KG1 (cell line): Measurements from ENCODE around the gene CPEB3.
"Not testable (repeated sequence)": the region's sequence is repeated elsewhere in the genome, so short reads cannot be mapped to it uniquely, and the experiment has no call there.

Source experiments
- DNase-seq: peaks from one replicate; lab custom pipeline; 2025; lab: John Stamatoyannopoulos, UW

CPEB3 gene

DNA sequence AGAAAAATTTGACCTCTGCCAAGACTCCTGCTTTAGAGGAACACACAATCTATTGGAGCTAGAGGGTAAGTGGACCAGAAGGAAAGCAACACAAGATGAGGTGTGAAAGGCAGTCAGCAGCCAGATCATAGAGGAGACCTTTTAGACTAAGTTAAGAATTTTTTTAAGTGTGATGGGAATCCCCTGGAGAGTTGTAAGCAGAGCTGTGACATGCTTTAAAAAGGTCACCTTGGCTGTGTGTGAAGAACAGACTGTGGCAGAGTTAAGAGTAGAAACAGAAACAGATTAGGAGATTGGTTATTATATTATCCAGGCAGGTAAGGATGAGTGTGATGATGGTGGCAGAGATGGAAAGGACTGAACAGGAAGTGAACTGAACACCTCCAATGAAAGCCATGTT is 23.5 kb downstream of the CPEB3 start:
- no peak for DNase-seq

DNA sequence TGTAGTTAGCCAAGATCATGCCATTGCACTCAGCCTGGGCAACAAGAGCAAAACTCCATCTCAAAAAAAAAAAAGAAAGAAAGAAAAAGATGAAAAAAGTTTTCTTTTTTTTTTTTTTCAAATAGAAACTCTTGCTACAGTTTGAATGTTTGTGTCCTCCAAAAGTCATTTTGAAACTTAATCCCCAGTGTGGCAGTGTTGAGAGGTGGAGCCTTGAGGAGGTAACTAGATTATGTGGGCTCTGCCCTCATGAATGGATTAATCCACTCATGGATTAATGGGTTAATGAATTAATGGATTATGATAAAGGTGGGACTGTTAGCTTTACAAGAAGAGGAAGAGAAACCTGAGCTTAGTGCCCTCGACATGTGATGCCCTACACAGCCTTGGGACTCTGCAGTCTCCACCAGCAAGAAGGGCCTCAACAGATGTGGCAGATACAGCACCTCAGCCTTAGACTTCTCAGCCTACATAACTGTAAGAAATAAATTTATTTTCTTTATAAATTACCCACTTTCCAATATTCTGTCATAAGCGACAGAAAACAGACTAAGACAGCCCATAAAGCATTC is 25.1 kb downstream of the CPEB3 start:
- DNase-seq: no peak

DNA sequence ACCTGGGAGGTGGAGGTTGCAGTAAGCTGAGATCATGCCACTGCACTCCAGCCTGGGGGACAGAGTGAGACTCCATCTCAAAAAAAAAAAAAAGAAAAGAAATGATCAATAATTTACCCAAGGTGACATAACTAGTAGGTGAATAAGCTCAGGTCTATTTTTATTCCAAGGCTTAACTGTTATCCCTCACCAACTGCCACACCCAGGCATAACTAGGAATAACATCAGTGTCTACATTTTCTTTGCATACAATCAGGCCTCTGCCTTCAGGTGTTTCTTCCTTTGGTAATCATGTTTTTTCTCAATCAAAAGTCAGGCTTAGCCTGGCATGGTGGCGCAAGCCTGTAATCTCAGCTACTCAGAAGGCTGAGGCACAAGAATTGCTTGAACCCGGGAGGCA is 26.6 kb downstream of the CPEB3 start:
- no peak for DNase-seq

DNA sequence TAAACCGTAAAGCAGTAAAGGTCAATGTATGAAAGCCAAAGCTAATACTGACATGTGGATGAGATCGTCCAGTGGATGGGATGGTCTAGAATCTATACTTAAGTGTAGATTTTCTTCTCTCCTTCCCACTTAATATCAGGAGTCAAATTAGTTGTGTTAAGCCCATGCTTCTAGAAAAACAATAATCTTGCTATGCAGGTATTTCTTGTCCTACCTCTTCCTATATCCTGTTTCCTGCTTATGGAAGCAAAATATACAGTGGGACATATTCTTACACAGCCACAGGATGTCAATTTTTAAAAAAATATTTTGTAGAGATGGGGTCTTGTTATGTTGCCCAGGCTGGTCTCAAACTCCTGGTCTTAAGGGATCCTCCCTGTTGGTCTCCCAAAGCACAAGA is 27.5 kb downstream of the CPEB3 start:
- DNase-seq: no peak

DNA sequence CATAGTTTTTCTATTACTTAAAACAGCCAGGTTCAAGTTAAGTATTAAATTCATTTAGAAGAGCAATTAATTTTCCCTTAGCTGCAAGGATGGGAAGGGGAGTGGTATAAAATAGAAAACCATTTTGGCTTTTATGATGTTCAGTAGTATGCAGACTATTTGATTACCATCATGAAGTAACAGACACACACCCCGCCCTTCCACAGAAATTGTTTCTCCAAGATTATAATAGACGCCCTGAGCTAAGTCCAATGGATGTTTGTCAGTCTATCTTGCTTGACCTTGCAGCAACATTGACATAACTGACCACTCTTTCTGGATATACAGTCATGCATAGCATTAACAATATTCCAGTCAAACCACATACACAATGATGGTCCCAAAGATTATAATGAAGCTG is 42.3 kb downstream of the CPEB3 start:
- DNase-seq: no peak

DNA sequence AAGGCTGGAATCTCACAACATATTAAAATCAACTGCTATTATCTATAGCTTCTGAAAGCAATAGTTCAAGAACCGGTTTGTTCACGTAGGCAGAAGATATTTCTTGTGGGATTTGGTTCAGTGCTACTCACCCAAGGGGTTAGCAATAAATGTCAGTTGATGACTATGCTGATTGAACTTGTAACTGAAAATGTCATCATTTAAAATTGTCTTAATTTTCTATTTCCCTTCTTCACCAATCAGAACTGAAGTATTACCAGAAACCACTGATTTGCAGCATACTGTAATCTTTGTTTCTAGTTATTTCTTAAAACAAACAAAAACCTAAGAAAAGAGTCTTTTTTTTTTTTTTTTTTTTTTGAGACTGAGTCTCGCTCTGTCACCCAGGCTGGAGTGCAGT is 46.1 kb downstream of the CPEB3 start:
- DNase-seq: no peak

DNA sequence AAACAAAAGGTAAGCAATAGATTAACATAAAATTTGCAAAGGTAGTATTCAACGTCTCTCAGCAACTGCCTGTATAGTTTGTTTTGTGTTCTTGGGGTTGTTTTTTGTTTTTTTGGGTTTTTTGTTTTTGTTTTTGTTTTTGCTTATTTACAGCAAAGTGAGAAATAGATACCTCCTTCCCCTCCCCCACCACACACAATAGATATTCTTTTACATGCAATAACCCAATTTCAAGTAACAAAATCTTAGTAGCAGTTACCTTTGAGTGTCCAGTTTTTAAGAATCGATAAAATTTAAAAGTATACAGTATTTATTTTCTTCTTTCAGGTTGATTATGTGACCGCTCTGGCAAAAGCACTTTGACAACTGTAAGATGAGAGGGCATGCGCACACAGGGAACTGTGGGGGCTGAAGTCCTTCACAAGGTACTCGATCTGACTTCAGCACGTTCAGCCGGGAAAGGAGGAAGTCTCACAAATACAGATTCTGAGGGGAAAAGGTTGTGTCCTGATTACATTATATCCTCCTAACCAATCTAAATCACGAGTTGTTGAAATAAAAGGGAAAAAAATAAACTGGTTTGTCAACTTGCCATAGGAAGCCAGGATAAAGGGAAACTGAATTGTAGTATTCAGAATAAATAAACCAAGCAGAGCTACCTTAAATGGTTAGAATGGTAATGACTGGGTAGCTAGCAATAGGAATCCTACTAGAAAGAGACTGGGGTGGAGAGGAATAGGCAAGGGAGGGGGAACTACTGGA is 47.8 kb downstream of the CPEB3 start:
- peak; percentile 42 for DNase-seq

DNA sequence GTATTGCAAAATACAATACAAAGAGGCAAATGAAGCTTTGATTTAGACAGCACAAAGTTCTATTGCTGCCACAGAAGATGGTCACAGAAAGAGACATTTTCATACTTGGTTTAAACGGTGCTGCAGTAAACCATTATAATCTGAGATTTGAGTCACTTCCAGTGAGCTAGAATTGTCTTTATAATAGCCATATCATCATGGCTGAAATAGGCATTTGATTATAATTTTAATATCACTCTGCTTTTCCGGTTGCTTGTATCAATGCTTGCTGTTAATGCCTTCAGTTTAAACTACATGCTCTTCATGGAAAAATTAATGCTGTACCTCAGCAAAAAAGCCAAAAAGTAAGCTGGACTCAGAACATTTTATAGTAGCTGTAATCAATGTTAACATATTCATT is 48.5 kb downstream of the CPEB3 start:
- DNase-seq: no peak

DNA sequence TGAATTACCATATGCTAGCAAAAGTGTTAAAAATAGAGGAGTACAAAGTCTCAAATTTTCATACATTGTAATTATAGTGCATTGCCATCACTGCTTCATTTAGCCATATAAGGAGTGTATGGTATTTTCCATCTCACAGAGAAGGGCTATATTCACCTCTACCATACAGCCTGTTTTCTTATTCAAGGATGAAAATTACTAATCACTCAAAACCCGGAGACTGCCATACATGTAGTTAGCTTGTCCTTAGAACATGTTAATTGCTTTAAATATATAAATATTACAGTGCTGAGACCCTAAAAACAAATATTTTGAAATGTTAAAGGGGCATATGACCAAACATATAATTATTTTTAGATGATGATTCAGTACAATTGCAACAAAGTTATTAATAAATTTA is 49.4 kb downstream of the CPEB3 start:
- DNase-seq: no peak

DNA sequence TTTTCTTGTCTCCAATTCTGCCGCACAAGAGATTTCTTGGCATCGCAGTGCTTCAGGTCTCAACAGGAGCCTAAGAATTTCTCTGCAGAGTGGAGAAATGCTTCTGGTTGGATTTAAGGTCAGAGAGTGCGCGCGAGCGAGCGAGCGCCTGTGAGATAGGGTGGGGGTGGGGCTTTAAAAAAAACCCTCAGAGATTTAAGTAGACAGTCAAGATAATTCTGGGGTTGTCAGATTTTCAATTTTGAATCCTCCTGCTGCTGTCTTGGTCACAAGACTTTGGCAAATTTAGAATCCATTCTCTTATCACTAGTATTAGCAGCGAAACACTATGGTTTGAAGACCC is 49.7 kb downstream of the CPEB3 start:
- no peak for DNase-seq

DNA sequence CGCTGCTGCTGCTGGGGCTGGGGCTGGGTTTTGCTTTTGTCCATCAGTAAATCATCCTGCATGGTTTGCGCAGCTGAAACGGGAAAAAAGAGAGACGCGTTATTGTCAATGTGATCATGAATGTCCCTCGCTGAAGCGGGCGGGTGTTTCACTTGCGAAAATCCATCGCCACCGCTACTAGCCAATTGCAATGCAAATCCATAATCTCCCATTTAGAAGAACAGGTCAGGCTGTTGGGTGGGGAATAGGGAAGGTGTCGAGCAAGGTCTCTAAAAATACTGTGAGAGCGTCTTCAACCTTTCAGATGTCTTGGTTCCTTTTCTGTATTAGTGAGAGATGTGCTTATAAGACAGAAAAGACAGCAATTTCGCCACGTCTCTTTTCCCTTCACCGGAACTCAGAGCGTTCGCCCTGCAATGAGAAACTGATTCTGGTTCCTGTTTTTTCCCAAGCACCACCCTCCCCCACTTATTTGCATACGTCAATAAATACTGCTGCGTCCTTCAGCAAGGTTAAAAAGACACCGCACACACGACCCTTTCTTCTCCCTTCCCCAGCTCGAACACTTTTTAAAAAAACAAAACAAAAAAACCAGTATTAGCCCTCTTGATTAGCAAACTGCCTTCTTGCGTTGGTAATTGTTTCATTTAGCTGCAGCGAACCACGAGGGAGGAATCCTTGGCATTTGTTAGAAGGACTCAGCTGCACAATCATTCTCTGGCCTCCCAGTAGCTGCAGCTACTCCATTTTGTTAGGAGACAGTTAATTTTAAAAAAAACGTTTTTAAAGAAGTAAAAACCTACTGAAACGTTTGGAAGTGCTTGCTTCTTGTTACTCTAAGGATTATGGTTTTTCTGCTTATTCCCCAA is 50.4 kb downstream of the CPEB3 start:
- DNase-seq: peak; percentile 66

DNA sequence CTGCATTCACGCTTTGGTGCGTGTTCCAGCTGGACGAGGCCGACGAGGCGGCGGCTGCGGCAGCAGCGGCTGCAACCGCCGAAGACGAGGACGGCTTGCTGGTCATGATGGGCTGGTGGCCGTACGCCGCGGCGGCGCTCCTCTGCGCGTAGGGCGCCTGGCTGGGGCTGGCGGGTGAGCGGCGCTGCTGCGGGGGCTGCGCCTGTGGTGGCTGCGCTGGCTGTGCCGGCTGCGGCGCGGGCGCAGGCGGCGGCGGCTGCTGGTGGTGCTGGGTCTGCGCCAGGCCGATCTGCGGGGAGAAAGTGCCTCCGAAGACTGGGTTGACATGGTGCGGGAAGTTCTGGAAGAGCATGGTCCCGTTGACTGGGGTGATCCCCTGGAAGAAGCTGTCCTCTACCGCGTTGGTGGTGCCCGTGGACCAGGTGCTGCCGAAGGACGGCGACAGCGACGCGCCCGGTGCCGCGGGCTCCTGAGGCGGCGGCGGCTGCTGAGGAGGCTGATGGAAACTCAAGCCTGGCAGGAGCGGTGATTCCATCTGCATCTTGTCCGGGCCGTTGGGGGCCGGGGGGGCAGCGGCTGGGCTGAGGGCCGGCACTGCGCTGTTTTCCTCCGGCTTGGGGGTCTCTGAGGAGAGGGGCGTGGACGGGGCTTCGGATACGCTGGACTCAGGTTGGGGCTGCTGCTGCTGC is 51.1 kb downstream of the CPEB3 start:
- DNase-seq: no peak

DNA sequence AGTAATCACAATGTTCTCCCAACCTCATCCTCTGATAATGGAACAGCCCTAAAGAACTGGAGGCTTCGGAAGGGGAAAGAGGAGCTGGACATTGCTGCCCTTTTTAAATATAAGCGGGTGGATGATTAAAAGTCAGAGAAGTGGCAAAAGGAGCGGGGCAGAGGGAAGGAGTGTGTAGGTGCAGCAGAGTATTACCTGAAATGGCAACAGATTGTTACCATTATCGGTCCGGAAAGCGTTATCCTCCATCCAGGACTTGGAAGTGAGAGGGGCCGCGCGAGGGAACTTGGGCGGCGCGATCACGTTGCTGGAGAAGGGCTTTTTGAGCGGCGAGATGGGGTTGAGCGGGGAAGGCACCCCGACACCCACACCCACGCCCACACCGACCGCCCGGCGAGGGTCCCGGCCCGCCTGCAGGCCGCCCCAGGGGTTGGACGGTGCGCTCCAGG is 51.7 kb downstream of the CPEB3 start:
- no peak for DNase-seq

DNA sequence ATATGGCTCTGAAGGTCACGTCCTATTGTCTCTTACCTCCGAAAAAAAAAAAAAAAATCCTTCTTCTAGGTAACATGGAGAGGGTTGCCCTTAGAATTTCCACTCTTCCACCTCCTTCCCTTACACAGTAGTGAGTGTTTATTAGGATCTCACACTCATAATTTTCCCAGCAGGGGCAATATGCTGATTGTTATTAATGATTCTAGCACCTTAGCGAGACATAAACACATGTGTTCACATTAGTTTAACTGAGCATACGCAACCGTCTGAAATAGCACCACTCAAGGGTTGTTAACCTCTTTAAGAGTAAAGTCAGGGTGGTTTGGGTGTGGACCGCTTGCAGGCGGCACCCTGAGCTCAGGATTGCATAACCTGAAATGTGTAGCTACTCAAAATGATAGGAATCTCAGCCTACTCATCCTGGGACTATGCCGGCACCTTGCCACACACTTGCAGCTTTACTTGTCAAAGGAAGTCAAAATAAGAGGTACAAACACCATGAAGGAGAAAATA is 52.2 kb downstream of the CPEB3 start:
- no peak for DNase-seq

DNA sequence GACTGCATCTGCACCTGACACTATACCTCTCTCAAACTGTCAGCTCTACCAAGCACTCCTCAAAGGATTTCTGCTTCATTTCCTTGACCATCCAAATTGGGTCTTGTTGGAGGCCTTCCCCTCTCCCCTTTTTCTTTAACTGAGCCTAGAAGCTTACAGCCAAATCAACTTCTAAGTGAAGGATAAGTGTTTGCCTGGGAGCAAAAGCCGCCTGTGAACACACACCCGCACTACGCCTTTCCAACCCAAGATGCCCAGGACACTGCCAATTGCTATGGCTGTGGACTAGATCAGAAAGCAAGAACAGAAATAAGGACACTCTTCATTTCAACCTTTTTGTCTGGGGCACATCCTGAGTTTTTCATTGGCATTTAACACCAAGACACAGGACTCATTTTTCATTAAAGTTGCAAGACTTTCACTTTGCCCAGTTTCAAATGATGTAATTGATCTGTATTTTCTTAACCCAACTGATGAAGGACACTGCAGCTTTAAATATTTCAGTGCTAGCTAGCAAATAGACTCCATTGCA is 52.8 kb downstream of the CPEB3 start:
- no peak for DNase-seq

DNA sequence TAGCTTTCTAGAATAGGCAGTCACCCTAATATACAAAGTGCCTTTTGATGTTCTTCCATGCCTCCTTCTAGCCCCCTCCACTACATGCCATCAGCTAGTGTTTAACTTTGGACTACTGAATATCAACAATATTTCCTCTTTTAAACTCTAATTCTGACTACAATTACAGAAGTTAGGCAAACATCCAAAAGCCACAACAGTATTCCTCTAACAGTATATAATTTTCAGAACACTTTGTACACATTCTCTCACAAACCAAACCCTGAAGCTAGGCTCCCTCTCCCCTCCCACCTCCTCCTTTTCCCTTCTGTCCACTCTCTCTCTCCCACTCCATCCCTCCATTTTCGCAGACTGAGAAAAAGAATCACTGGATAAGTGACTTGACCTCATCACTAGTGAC is 59.7 kb downstream of the CPEB3 start:
- DNase-seq: no peak

DNA sequence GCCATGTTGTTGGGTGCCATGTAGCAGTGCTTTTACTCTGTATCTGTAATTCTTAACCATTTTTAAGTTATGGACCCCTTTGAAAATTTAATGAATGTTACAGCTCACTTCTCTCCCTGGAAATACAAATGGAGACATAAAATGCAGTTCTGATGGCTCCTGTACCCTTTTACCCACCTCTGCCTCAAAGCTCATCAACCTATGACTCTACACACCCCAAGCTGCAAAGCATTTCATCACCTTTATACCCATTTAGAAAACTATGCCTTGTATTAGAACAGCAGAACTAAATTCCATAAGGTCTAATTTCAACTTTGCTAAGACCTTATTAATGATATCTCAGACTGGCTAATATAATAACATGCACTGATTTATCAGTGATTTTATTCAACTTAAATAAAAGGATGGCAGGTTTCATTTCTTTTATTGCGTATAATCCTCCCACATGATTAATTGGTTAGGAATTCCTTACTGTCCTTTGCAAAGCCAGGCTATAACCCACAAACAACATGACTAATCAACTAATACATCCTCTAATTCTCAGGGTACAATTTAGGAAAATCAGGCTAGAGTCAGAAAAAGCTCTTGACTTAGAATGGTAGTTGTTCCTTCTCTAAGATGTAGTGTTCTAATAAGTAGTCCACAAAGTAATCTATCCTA is 68.1 kb downstream of the CPEB3 start:
- no peak for DNase-seq

DNA sequence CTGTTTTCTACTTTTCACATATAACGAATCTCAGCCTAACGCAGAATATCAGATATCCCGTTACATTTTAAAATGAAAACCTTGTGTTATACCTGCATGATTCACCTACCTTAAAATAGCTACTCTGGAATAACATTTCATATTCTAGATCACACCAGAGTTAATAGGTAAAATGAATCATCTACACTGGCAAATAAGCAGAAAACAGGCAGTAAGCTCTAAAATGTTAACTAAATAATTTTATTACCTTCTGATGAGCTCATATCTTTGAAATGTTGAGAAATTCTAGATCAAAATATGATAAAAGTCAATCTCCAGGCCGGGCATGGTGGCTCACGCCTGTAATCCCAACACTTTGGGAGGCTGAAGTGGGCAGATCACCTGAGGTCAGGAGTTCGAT is 71.3 kb downstream of the CPEB3 start:
- no peak for DNase-seq

DNA sequence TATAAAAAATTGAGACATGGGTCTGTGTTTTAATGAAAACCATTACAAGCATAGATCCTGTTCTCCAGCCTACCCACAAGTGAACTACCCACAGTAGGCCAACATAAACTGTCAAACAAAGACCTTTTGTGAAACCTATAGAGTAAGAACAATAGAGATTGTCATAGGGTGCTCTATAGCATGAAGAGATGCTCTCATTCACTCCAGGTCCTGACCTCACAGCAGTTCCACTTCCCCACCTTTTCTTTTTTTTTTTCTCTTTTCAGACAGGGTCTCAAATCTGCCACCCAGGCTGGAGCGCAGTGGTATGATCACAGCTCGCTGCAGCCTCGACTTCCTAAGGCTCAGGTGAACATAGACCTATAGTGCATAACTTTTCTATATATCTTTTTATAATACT is 72.3 kb downstream of the CPEB3 start:
- no peak for DNase-seq

DNA sequence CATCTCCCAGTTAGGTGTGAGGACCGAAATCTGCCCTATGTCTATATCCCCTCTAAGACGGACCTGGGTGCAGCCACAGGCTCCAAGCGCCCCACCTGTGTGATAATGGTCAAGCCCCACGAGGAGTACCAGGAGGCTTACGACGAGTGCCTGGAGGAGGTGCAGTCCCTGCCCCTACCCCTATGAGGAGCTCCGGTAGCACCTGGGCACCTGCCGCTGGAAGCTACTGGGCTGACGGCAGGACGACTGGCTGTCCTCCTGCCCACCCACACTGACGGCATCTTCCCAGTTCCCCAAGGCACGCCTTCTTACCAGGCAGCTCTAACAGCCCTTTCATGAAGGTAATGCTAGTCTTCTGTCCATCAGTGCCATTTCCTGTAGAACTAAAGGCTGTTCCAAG is 74.3 kb downstream of the CPEB3 start:
- DNase-seq: not testable (repeated sequence)

DNA sequence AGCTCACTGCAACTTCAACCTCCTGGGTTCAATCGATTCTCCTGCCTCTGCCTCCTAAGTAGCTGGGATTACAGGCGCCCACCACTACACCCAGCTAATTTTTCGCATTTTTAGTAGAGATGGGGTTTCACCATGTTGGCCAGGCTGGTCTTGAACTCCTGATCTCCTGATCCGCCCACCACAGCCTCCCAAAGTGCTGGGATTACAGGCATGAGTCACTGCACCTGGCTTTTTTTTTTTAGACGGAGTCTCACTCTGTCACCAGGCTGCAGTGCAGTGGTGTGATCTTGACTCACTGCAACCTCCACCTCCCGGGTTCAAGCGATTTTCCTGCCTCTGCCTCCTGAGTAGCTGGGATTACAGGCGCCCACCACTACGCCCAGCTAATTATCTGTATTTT is 75.7 kb downstream of the CPEB3 start:
- not testable (repeated sequence) for DNase-seq

DNA sequence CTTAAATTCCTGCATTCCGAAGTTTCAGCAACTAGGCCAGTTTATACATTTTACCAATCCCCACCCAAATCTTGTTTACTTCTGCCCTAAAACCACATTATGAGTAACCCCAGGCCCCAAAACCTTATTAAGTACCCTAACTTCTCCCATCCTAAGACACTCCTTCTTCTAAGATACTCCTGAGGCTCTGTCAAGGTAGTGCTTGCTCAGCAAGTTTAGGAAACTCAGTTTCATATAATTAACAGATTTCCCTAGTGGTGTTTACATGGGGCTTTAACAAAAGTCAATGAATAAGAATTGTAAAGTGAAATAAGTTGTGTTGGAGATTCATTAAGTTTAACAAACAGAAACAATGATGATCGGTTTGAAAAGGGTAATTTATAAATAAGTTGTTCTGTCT is 77.8 kb downstream of the CPEB3 start:
- DNase-seq: no peak
